H9 (cell line): Measurements from ENCODE around the gene SLC2A3. TPM values are rescaled to one million over a fixed set of nuclear protein-coding genes. Genes with fewer than 3 reads are reported as not detected.
"Not testable (repeated sequence)": the region's sequence is repeated elsewhere in the genome, so short reads cannot be mapped to it uniquely, and the experiment has no call there.

Experiments used
- DNase-seq: peaks from one replicate; pipeline ENCODE4 v3.0.0-alpha.2; 2017
- H2AFZ ChIP-seq: one replicate; pipeline ENCODE4 v1.6.1; 2013; ENCODE audit warnings: mild to moderate bottlenecking, low read length, control low read depth, moderate library complexity
- H2AK5ac ChIP-seq: 2 replicates; pipeline ENCODE4 v1.6.1; 2013; ENCODE audit warnings: low read length, control low read depth, mixed read lengths; ENCODE audit not compliant: insufficient read length
- H2BK120ac ChIP-seq: one replicate; pipeline ENCODE4 v1.6.1; 2013; ENCODE audit warnings: low read depth, mild to moderate bottlenecking, low read length, control low read depth, inconsistent platforms; ENCODE audit not compliant: poor library complexity, severe bottlenecking
- H2BK12ac ChIP-seq: 2 replicates; pipeline ENCODE4 v1.6.1; 2013; ENCODE audit warnings: low read length, control low read depth, mixed read lengths, low read depth; ENCODE audit not compliant: insufficient read length
- H2BK15ac ChIP-seq: 2 replicates; pipeline ENCODE4 v1.6.1; 2013; ENCODE audit warnings: low read depth, low read length, control low read depth
- H2BK20ac ChIP-seq: one replicate; pipeline ENCODE4 v1.6.1; 2013; ENCODE audit warnings: low read depth, mild to moderate bottlenecking, low read length, control low read depth, inconsistent platforms; ENCODE audit not compliant: poor library complexity, severe bottlenecking
- H2BK5ac ChIP-seq: 2 replicates; pipeline ENCODE4 v1.6.1; 2013; ENCODE audit warnings: low read length, control low read depth, mixed read lengths; ENCODE audit not compliant: insufficient read length
- H3K14ac ChIP-seq: 2 replicates; pipeline ENCODE4 v1.6.1; 2013; ENCODE audit warnings: low read length, control low read depth; ENCODE audit not compliant: insufficient read depth
- H3K18ac ChIP-seq: 2 replicates; pipeline ENCODE4 v1.6.1; 2013; ENCODE audit warnings: low read depth, mild to moderate bottlenecking, mixed read lengths, low read length, control low read depth; ENCODE audit not compliant: insufficient read length
- H3K23ac ChIP-seq: 2 replicates; pipeline ENCODE4 v1.6.1; 2013; ENCODE audit warnings: low read length, control low read depth, mixed read lengths, low read depth; ENCODE audit not compliant: insufficient read length
- H3K23me2 ChIP-seq: 2 replicates; pipeline ENCODE4 v1.6.1; 2013; ENCODE audit warnings: low read depth, mild to moderate bottlenecking, mixed read lengths, low read length, control low read depth; ENCODE audit not compliant: insufficient read length, poor library complexity, severe bottlenecking
- H3K27ac ChIP-seq: 2 replicates; pipeline ENCODE4 v1.5.1; 2013; ENCODE audit warnings: low read length, control low read depth, mixed read lengths, low read depth; ENCODE audit not compliant: insufficient read length
- H3K27me3 ChIP-seq: 2 replicates; pipeline ENCODE4 v1.6.1; 2013; ENCODE audit warnings: low read length, control low read depth, inconsistent platforms; ENCODE audit not compliant: insufficient read depth
- H3K4ac ChIP-seq: 2 replicates; pipeline ENCODE4 v1.6.1; 2013; ENCODE audit warnings: low read depth, mild to moderate bottlenecking, control low read depth, inconsistent platforms, low read length, moderate library complexity
- H3K4me1 ChIP-seq: 2 replicates; pipeline ENCODE4 v1.6.1; 2013; ENCODE audit warnings: low read length, control low read depth, inconsistent platforms; ENCODE audit not compliant: insufficient read depth
- H3K4me2 ChIP-seq: 2 replicates; pipeline ENCODE4 v1.6.1; 2013; ENCODE audit warnings: low read length, control low read depth, mixed read lengths; ENCODE audit not compliant: insufficient read length, insufficient read depth
- H3K56ac ChIP-seq: 2 replicates; pipeline ENCODE4 v1.6.1; 2013; ENCODE audit warnings: low read depth, mild to moderate bottlenecking, mixed read lengths, low read length, control low read depth; ENCODE audit not compliant: insufficient read length
- H3K79me1 ChIP-seq: 2 replicates; pipeline ENCODE4 v1.6.1; 2013; ENCODE audit warnings: low read depth, mild to moderate bottlenecking, moderate library complexity, low read length, control low read depth, inconsistent platforms; ENCODE audit not compliant: insufficient read depth, poor library complexity, severe bottlenecking
- H3K79me2 ChIP-seq: 2 replicates; pipeline ENCODE4 v1.6.1; 2013; ENCODE audit warnings: low read length, control low read depth, inconsistent platforms; ENCODE audit not compliant: insufficient read depth
- H3K9ac ChIP-seq: 2 replicates; pipeline ENCODE4 v1.6.1; 2013; ENCODE audit warnings: low read length, control low read depth, mixed read lengths; ENCODE audit not compliant: insufficient read length; ENCODE audit errors: extremely low read depth
- H3K9me3 ChIP-seq: one replicate; pipeline ENCODE4 v1.6.1; 2013; ENCODE audit warnings: low read depth, low read length, inconsistent platforms; ENCODE audit not compliant: control insufficient read depth
- H3T11ph ChIP-seq: one replicate; pipeline ENCODE4 v1.6.1; 2013; ENCODE audit warnings: mild to moderate bottlenecking, low read length, control low read depth, inconsistent platforms
- H4K20me1 ChIP-seq: one replicate; pipeline ENCODE4 v1.6.1; 2013; ENCODE audit not compliant: control insufficient read depth, insufficient read length, insufficient read depth
- H4K5ac ChIP-seq: 2 replicates; pipeline ENCODE4 v1.6.1; 2013; ENCODE audit warnings: low read depth, mild to moderate bottlenecking, mixed read lengths, low read length, control low read depth; ENCODE audit not compliant: insufficient read length
- H4K8ac ChIP-seq: replicated peaks from 2 replicates; pipeline ENCODE4 v1.6.1; 2013; ENCODE audit warnings: low read length, control low read depth, mixed read lengths, low read depth; ENCODE audit not compliant: insufficient read length
- H4K91ac ChIP-seq: 2 replicates; pipeline ENCODE4 v1.6.1; 2013; ENCODE audit warnings: low read depth, mild to moderate bottlenecking, moderate library complexity, mixed read lengths, low read length, control low read depth; ENCODE audit not compliant: insufficient read length
- H3K27ac Mint-ChIP-seq, 3 experiments: 2 replicates in 2 of 3; 3 replicates in 1 of 3; pipeline ENCODE4 v1.8.0; 2020 to 2021; ENCODE audit warnings: mixed read lengths in 3 of 3, mild to moderate bottlenecking in 1 of 3, moderate library complexity in 1 of 3
- H3K27me3 Mint-ChIP-seq: 2 replicates; pipeline ENCODE4 v1.8.0; 2021; ENCODE audit warnings: low read depth, mild to moderate bottlenecking, moderate library complexity, mixed read lengths
- H3K36me3 Mint-ChIP-seq, 3 experiments: 2 replicates in 2 of 3; 3 replicates in 1 of 3; pipeline ENCODE4 v1.8.0; 2020 to 2021; ENCODE audit warnings: low read depth in 3 of 3, mixed read lengths in 3 of 3; ENCODE audit not compliant: insufficient read depth in 1 of 3
- H3K4me1 Mint-ChIP-seq, 2 experiments: 2 replicates each; pipeline ENCODE4 v1.8.0; 2020; ENCODE audit warnings: mixed read lengths in 2 of 2
- H3K4me3 Mint-ChIP-seq, 2 experiments: 2 replicates in 1 of 2; 3 replicates in 1 of 2; pipeline ENCODE4 v1.8.0; 2020 to 2021; ENCODE audit warnings: mild to moderate bottlenecking in 2 of 2, mixed read lengths in 2 of 2, moderate library complexity in 1 of 2
- H3K9me3 Mint-ChIP-seq, 2 experiments: 2 replicates in 1 of 2; 3 replicates in 1 of 2; pipeline ENCODE4 v1.8.0; 2020; ENCODE audit warnings: mild to moderate bottlenecking in 2 of 2, mixed read lengths in 2 of 2, moderate library complexity in 1 of 2
- WGBS: extraction: QIAGEN DNeasy Blood & Tissue Kit; methylation state at CpG from one replicate; pipeline ENCODE4 v1.1.7; 2013; ENCODE audit warnings: missing lambda C conversion rate, low lambda C conversion rate, mixed read lengths; ENCODE audit not compliant: insufficient read length; ENCODE audit errors: extremely low coverage; 5-methylcytosine and 5-hydroxymethylcytosine counted together
- total RNA-seq: library from RNA; stranded (reverse); gene quantifications from 2 replicates; pipeline ENCODE4 v1.2.1, GENCODE V29; 2021

SLC2A3 gene
- total RNA-seq, 1 experiment from 2014 or later: 569 TPM

DNA sequence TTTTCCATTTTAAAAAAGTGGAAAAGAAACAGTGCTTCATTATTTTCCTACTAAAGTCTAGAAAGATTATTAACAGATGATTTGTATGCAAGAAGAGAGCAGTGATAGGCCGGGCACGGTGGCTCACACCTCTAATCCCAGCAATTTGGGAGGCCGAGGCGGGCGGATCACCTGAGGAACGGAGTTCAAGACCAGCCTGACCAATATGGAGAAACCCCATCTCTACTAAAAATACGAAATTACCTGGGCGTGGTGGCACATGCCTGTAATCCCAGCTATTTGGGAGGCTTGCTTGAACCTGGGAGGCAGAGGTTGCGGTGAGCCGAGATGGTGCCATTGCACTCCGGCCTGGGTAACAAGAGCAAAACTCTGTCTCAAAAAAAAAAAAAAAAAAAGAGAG lies 47.0 kb upstream of the SLC2A3 start:
- not testable (repeated sequence) for H3K27ac Mint-ChIP-seq

GRCh38 chr12:7982332-7982735 lies 46.3 kb upstream of the SLC2A3 start:
- not testable (repeated sequence) for H3K79me1 ChIP-seq, H2BK20ac ChIP-seq, H2AK5ac ChIP-seq, H3K23ac ChIP-seq, H4K20me1 ChIP-seq, H3K4me2 ChIP-seq, H4K5ac ChIP-seq, H3K4me1 ChIP-seq, DNase-seq, H3K9me3 ChIP-seq, H3K9me3 Mint-ChIP-seq, H3K18ac ChIP-seq, H3T11ph ChIP-seq, H3K27me3 Mint-ChIP-seq, H4K91ac ChIP-seq, H3K14ac ChIP-seq, H3K4ac ChIP-seq, H2AFZ ChIP-seq, H3K27me3 ChIP-seq, H4K8ac ChIP-seq, H2BK15ac ChIP-seq, H3K4me3 Mint-ChIP-seq, H3K23me2 ChIP-seq, H3K56ac ChIP-seq, H3K79me2 ChIP-seq, H2BK120ac ChIP-seq, H3K36me3 Mint-ChIP-seq, H2BK5ac ChIP-seq, H3K27ac ChIP-seq, H3K9ac ChIP-seq, H2BK12ac ChIP-seq
- Mint-ChIP-seq H3K4me1 (peaks cover 13 to 18% of the 10 kb centered on the region in 2 experiments), H3K27ac (0 out of 7 replicates have a peak overlapping the region, but pooled peaks of 1 of the 3 experiments have one; percentile 16)
- WGBS: no CpG with 5 or more reads among the region's 2 CpGs

More for the DNA sequence above, 47.0 kb upstream of the SLC2A3 start:
- not testable (repeated sequence) for H2BK5ac ChIP-seq, H3K36me3 Mint-ChIP-seq, H2AK5ac ChIP-seq, H3K4me3 Mint-ChIP-seq, H4K8ac ChIP-seq, H3K4ac ChIP-seq, H3K79me2 ChIP-seq, H3K56ac ChIP-seq, H3K23ac ChIP-seq, H2BK15ac ChIP-seq, H2AFZ ChIP-seq, H3K9me3 ChIP-seq, H3K79me1 ChIP-seq, H3K23me2 ChIP-seq, H3K4me2 ChIP-seq, H3K9me3 Mint-ChIP-seq, H3K27me3 ChIP-seq, H3K18ac ChIP-seq, H3K4me1 ChIP-seq, H2BK12ac ChIP-seq, H4K91ac ChIP-seq, H4K20me1 ChIP-seq, H2BK120ac ChIP-seq, H2BK20ac ChIP-seq, DNase-seq, H3K27me3 Mint-ChIP-seq, H3K14ac ChIP-seq, H3T11ph ChIP-seq, H3K27ac ChIP-seq, H4K5ac ChIP-seq, H3K9ac ChIP-seq
- H3K4me1 Mint-ChIP-seq: peaks cover 13 to 18% of the 10 kb centered on the region in 2 experiments
- WGBS: no CpG with 5 or more reads among the region's 11 CpGs
